GM21528 (cell line): ENCODE data around the gene AASS.
"Not testable (repeated sequence)": the region's sequence is repeated elsewhere in the genome, so short reads cannot be mapped to it uniquely, and the experiment has no call there.

Source experiments
- ATAC-seq: cut with Tn5 transposase; IDR thresholded peaks from one replicate; pipeline ENCODE4 v1.9.1; 2021; ENCODE audit warnings: mild to moderate bottlenecking, moderate library complexity; ENCODE audit not compliant: unreplicated experiment, low FRiP score

AASS gene

GRCh38 chr7:122143751-122144711 is at the start of gene AASS:
Gene AASS (minus strand): TSS chr7:122144249. CDS start chr7:122133726, 10,523 bp downstream.
- peak; percentile 100 for ATAC-seq

GRCh38 chr7:122188785-122189184 is 44.7 kb upstream of the AASS start:
- ATAC-seq, result no peak

- no peak for ATAC-seq
Observed at GRCh38 chr7:122183106-122183505, 39.1 kb upstream of the AASS start.

- ATAC-seq, result no peak
Observed at GRCh38 chr7:122182081-122182480, 38.0 kb upstream of the AASS start.

GRCh38 chr7:122172144-122172543 is 28.1 kb upstream of the AASS start:
- not testable (repeated sequence) for ATAC-seq

- no peak for ATAC-seq
Observed at GRCh38 chr7:122166740-122167139, 22.7 kb upstream of the AASS start.

- no peak for ATAC-seq
Observed at GRCh38 chr7:122166275-122166674, 22.2 kb upstream of the AASS start.

GRCh38 chr7:122161628-122162027 is 17.6 kb upstream of the AASS start:
- no peak for ATAC-seq

GRCh38 chr7:122155566-122155965 is 11.5 kb upstream of the AASS start:
- no peak for ATAC-seq

GRCh38 chr7:122148878-122149277 is 4.8 kb upstream of the AASS start:
- ATAC-seq, result no peak

- no peak for ATAC-seq
Observed at GRCh38 chr7:122148081-122148480, 4.0 kb upstream of the AASS start.

- no peak for ATAC-seq
Observed at GRCh38 chr7:122145937-122146645, 2.0 kb upstream of the AASS start.

- ATAC-seq, result peak; percentile 2
Observed at GRCh38 chr7:122143376-122143750, 686 bp downstream of the AASS start.

GRCh38 chr7:122140918-122141317 is 3.1 kb downstream of the AASS start:
- ATAC-seq, result no peak

- no peak for ATAC-seq
Observed at GRCh38 chr7:122137251-122138077, 6.6 kb downstream of the AASS start.

- no peak for ATAC-seq
Observed at GRCh38 chr7:122136639-122137245, 7.3 kb downstream of the AASS start.

- no peak for ATAC-seq
Observed at GRCh38 chr7:122136078-122136477, 8.0 kb downstream of the AASS start.

- no peak for ATAC-seq
Observed at GRCh38 chr7:122135275-122135674, 8.8 kb downstream of the AASS start.

- ATAC-seq, result not testable (repeated sequence)
Observed at GRCh38 chr7:122134793-122135192, 9.3 kb downstream of the AASS start.

- ATAC-seq, result no peak
Observed at GRCh38 chr7:122133477-122133876, 10.6 kb downstream of the AASS start.
